Measurements from ENCODE around the gene CHST1.

Gene CHST1

GRCh38 chr11:45661439-45662055 is 3.9 kb downstream of the CHST1 start:
- no peaks in the 10 kb centered on the region for H3K9me3 ChIP-seq
- H3K4me1 ChIP-seq (ENCODE audit: control insufficient read depth in 1 of 2, insufficient read depth in 1 of 2, low read depth in 1 of 2, low read length in 1 of 2): peaks cover 0 to 12% of the 10 kb centered on the region in 2 experiments
- H3K27ac ChIP-seq: no peak overlapping the region
- TF ChIP-seq CTCF (IDR thresholded peaks at IDR 0.05): no peak
- H3K27me3 ChIP-seq: peaks cover 100% of the 10 kb centered on the region
- no peak overlapping the region for H3K4me3 ChIP-seq (ENCODE audit: low read depth in 1 of 2, low read length in 1 of 2)
- no peaks in the 10 kb centered on the region for H3K36me3 ChIP-seq

GRCh38 chr11:45660729-45661438 is 4.5 kb downstream of the CHST1 start:
- H3K27me3 ChIP-seq: peaks cover 100% of the 10 kb centered on the region
- TF ChIP-seq CTCF (IDR thresholded peaks at IDR 0.05): no peak
- H3K4me3 ChIP-seq (ENCODE audit: low read depth in 1 of 2, low read length in 1 of 2): no peak overlapping the region
- H3K36me3 ChIP-seq: no peaks in the 10 kb centered on the region
- no peaks in the 10 kb centered on the region for H3K9me3 ChIP-seq
- H3K4me1 ChIP-seq (ENCODE audit: control insufficient read depth in 1 of 2, insufficient read depth in 1 of 2, low read depth in 1 of 2, low read length in 1 of 2): peaks cover 0 to 12% of the 10 kb centered on the region in 2 experiments
- H3K27ac ChIP-seq: no peak overlapping the region

- H3K36me3 ChIP-seq: no peaks in the 10 kb centered on the region
Observed at GRCh38 chr11:45659818-45660160, 5.6 kb downstream of the CHST1 start.

GRCh38 chr11:45659031-45659817 is 6.2 kb downstream of the CHST1 start:
- Histone ChIP-seq H3K4me1 (ENCODE audit: control insufficient read depth in 1 of 2, insufficient read depth in 1 of 2, low read depth in 1 of 2, low read length in 1 of 2) (peaks cover 5 to 13% of the 10 kb centered on the region in 2 experiments), H3K36me3 (no peaks in the 10 kb centered on the region), H3K9me3 (no peaks in the 10 kb centered on the region), H3K27me3 (peaks cover 87% of the 10 kb centered on the region), H3K27ac (no peak overlapping the region), H3K4me3 (ENCODE audit: low read depth in 1 of 2, low read length in 1 of 2) (no peak overlapping the region)
- no peak for TF ChIP-seq CTCF (IDR thresholded peaks at IDR 0.05)

More at GRCh38 chr11:45659818-45660160, 5.6 kb downstream of the CHST1 start:
- H3K9me3 ChIP-seq: no peaks in the 10 kb centered on the region
- no peak for TF ChIP-seq CTCF (IDR thresholded peaks at IDR 0.05)
- H3K27me3 ChIP-seq: peaks cover 92% of the 10 kb centered on the region
- no peak overlapping the region for H3K4me3 ChIP-seq (ENCODE audit: low read depth in 1 of 2, low read length in 1 of 2)
- H3K4me1 ChIP-seq (ENCODE audit: control insufficient read depth in 1 of 2, insufficient read depth in 1 of 2, low read depth in 1 of 2, low read length in 1 of 2): peaks cover 5 to 15% of the 10 kb centered on the region in 2 experiments
- no peak overlapping the region for H3K27ac ChIP-seq

GRCh38 chr11:45658292-45658991 is 7.0 kb downstream of the CHST1 start:
- H3K4me1 ChIP-seq (ENCODE audit: control insufficient read depth in 1 of 2, insufficient read depth in 1 of 2, low read depth in 1 of 2, low read length in 1 of 2): peaks cover 5 to 12% of the 10 kb centered on the region in 2 experiments
- H3K36me3 ChIP-seq: no peaks in the 10 kb centered on the region
- H3K9me3 ChIP-seq: no peaks in the 10 kb centered on the region
- H3K4me3 ChIP-seq (ENCODE audit: low read depth in 1 of 2, low read length in 1 of 2): no peak overlapping the region
- no peak overlapping the region for H3K27ac ChIP-seq
- no peak for TF ChIP-seq CTCF (IDR thresholded peaks at IDR 0.05)
- peaks cover 79% of the 10 kb centered on the region for H3K27me3 ChIP-seq
